ENCODE measurements around the gene OR2F2. TPM values are rescaled to one million over a fixed set of nuclear protein-coding genes. Genes with fewer than 3 reads are reported as not detected.

OR2F2 gene
- total RNA-seq (2022; extraction: Qiagen RNA extraction), result not detected in 5 replicates

GRCh38 chr7:143934526-143935325, at the start of gene OR2F2:
Gene OR2F2 (plus strand): TSS chr7:143935233. CDS start chr7:143935233, 0 bp downstream.

GRCh38 chr7:143901668-143902331, 33.2 kb upstream of the OR2F2 start, which contains the start of gene TCAF1:
Gene TCAF1 (minus strand): TSS chr7:143902176. CDS start chr7:143876608, 25,568 bp downstream.

GRCh38 chr7:143954544-143954943, 19.5 kb downstream of the OR2F2 start, which contains the start of gene OR2F1:
Gene OR2F1 (plus strand): TSS chr7:143954844. CDS start chr7:143959971, 5,127 bp downstream.

Other genes with a start within 250 kb of the OR2F2 start
- gene CTAGE6, start 177.5 kb upstream of the OR2F2 start, total RNA-seq (2022; extraction: Qiagen RNA extraction), result not detected in 5 replicates
- 14.1 to 21.5 TPM (median 18.5 TPM) in 5 replicates for gene TCAF1, start 33.1 kb upstream of the OR2F2 start, total RNA-seq (2022; extraction: Qiagen RNA extraction)
- not detected in 5 replicates for gene OR2F1, start 19.6 kb downstream of the OR2F2 start, total RNA-seq (2022; extraction: Qiagen RNA extraction)
- not detected in 5 replicates for gene OR6B1, start 65.1 kb downstream of the OR2F2 start, total RNA-seq (2022; extraction: Qiagen RNA extraction)
- gene OR2A5, start 113.7 kb downstream of the OR2F2 start, total RNA-seq (2022; extraction: Qiagen RNA extraction), result not detected in 5 replicates
- not detected in 5 replicates for gene OR2A25, start 134.6 kb downstream of the OR2F2 start, total RNA-seq (2022; extraction: Qiagen RNA extraction)
- not detected in 5 replicates for gene OR2A12, start 151.0 kb downstream of the OR2F2 start, total RNA-seq (2022; extraction: Qiagen RNA extraction)
- not detected in 5 replicates for gene OR2A2, start 174.3 kb downstream of the OR2F2 start, total RNA-seq (2022; extraction: Qiagen RNA extraction)
- not detected in 5 replicates for gene OR2A14, start 187.9 kb downstream of the OR2F2 start, total RNA-seq (2022; extraction: Qiagen RNA extraction)
- gene CTAGE4, start 248.2 kb downstream of the OR2F2 start, total RNA-seq (2022; extraction: Qiagen RNA extraction), result not detected in 5 replicates